ENCODE data around the gene STH.

GRCh38 chr17:45968732-45969131 lies 30.3 kb upstream of the STH start:
- TF ChIP-seq EZH2 (IDR thresholded peaks at IDR 0.05; ENCODE audit: insufficient read depth, low read length) (no peak), CTCF (IDR thresholded peaks at IDR 0.05; ENCODE audit: insufficient read depth, low read depth, low read length) (no peak)
